DND-41 (cell line): ENCODE measurements around the gene NYAP2.

Source experiments
- ATAC-seq: fragments of 200-7000 bp; cut with Tn5 transposase; 3 replicates; pipeline ENCODE4 v1.9.1; 2021; ENCODE audit warnings: low read depth; ENCODE audit not compliant: insufficient read depth
- DNase-seq: peaks from one replicate; pipeline ENCODE4 v3.0.0-alpha.2; 2020
- H2AFZ ChIP-seq: 2 replicates; pipeline ENCODE4 v1.6.0; 2012; ENCODE audit warnings: low read depth, low read length
- H3K27ac ChIP-seq: 2 replicates; pipeline ENCODE4 v1.5.1; 2012; ENCODE audit warnings: low read length, inconsistent platforms
- H3K27me3 ChIP-seq: fragments of 200-600 bp; sonication (generic); 2 replicates; pipeline ENCODE4 v1.6.0; 2012; ENCODE audit warnings: low read length, mild to moderate bottlenecking, inconsistent platforms; ENCODE audit not compliant: insufficient read depth, poor library complexity
- H3K36me3 ChIP-seq: 2 replicates; pipeline ENCODE4 v1.5.1; 2012; ENCODE audit warnings: low read length, inconsistent platforms; ENCODE audit not compliant: insufficient read depth
- H3K4me1 ChIP-seq: 2 replicates; pipeline ENCODE4 v1.5.1; 2012; ENCODE audit warnings: mild to moderate bottlenecking, low read length; ENCODE audit not compliant: insufficient read depth
- H3K4me2 ChIP-seq: 2 replicates; pipeline ENCODE4 v1.6.0; 2012; ENCODE audit warnings: mild to moderate bottlenecking, moderate library complexity, low read length, inconsistent platforms; ENCODE audit not compliant: insufficient read depth
- H3K4me3 ChIP-seq, 2 experiments: fragments of 200-600 bp in 1 of 2; shearing (Covaris generic) in 1 of 2; 2 replicates each; pipeline ENCODE4 v1.5.1; 2012 to 2016; ENCODE audit warnings: inconsistent platforms in 2 of 2, low read length in 2 of 2, mild to moderate bottlenecking in 2 of 2, low read depth in 1 of 2, moderate library complexity in 1 of 2
- H3K79me2 ChIP-seq: 2 replicates; pipeline ENCODE4 v1.6.0; 2012; ENCODE audit warnings: low read length, inconsistent platforms; ENCODE audit not compliant: insufficient read depth
- H3K9ac ChIP-seq: 2 replicates; pipeline ENCODE4 v1.6.0; 2012; ENCODE audit warnings: low read depth, mild to moderate bottlenecking, inconsistent platforms, low read length, moderate library complexity
- H3K9me3 ChIP-seq: 2 replicates; pipeline ENCODE4 v1.5.1; 2012; ENCODE audit warnings: low read length, moderate library complexity, mild to moderate bottlenecking, inconsistent platforms; ENCODE audit not compliant: insufficient read depth, severe bottlenecking
- H4K20me1 ChIP-seq: 2 replicates; pipeline ENCODE4 v1.6.0; 2012; ENCODE audit warnings: low read length; ENCODE audit not compliant: insufficient read depth
- CTCF ChIP-seq: IDR thresholded peaks from 2 replicates; pipeline ENCODE4 v1.5.1; 2012; ENCODE audit warnings: borderline replicate concordance, low read length, moderate library complexity, mild to moderate bottlenecking; ENCODE audit not compliant: poor library complexity, severe bottlenecking; ENCODE audit errors: extremely low read depth
- EZH2 ChIP-seq: IDR thresholded peaks from 3 replicates; pipeline ENCODE4 v1.6.1; 2012; ENCODE audit warnings: borderline replicate concordance, low read depth, mild to moderate bottlenecking, moderate library complexity, low read length, inconsistent platforms; ENCODE audit not compliant: severe bottlenecking

Gene NYAP2

GRCh38 chr2:225612636-225613035 lies 213.1 kb downstream of the NYAP2 start:
- no peak overlapping the region for H3K4me2 ChIP-seq
- no peaks in the 10 kb centered on the region for H3K4me1 ChIP-seq
- H3K9ac ChIP-seq: no peak overlapping the region
- no peak overlapping the region for H3K27ac ChIP-seq
- H3K9me3 ChIP-seq: no peaks in the 10 kb centered on the region
- no peaks in the 10 kb centered on the region for H3K27me3 ChIP-seq
- no peaks in the 10 kb centered on the region for H3K36me3 ChIP-seq
- H3K4me3 ChIP-seq: no peak overlapping the region
- no peak overlapping the region for H2AFZ ChIP-seq
- H3K79me2 ChIP-seq: no peaks in the 10 kb centered on the region
- TF ChIP-seq EZH2: no peak
- TF ChIP-seq CTCF: no peak
- no peak for ATAC-seq
- H4K20me1 ChIP-seq: no peaks in the 10 kb centered on the region
- DNase-seq: no peak

- no peak for ATAC-seq
- no peak overlapping the region for H3K9ac ChIP-seq
- TF ChIP-seq EZH2 (no peak), CTCF (no peak)
- no peak overlapping the region for H2AFZ ChIP-seq
- H4K20me1 ChIP-seq: no peaks in the 10 kb centered on the region
- no peak overlapping the region for H3K27ac ChIP-seq
- H3K4me3 ChIP-seq: no peak overlapping the region
- no peaks in the 10 kb centered on the region for H3K9me3 ChIP-seq
- H3K79me2 ChIP-seq: no peaks in the 10 kb centered on the region
- H3K27me3 ChIP-seq: no peaks in the 10 kb centered on the region
- no peak overlapping the region for H3K4me2 ChIP-seq
- H3K36me3 ChIP-seq: no peaks in the 10 kb centered on the region
- no peaks in the 10 kb centered on the region for H3K4me1 ChIP-seq
- DNase-seq: no peak
Measured at GRCh38 chr2:225614915-225615314, 215.4 kb downstream of the NYAP2 start.

- Histone ChIP-seq H2AFZ (no peak overlapping the region), H3K9ac (no peak overlapping the region), H3K4me3 (no peak overlapping the region), H3K27ac (no peak overlapping the region), H3K27me3 (no peaks in the 10 kb centered on the region), H3K4me2 (no peak overlapping the region), H3K4me1 (no peaks in the 10 kb centered on the region), H4K20me1 (no peaks in the 10 kb centered on the region), H3K9me3 (no peaks in the 10 kb centered on the region), H3K79me2 (no peaks in the 10 kb centered on the region), H3K36me3 (no peaks in the 10 kb centered on the region)
- no peak for ATAC-seq
- DNase-seq: no peak
- TF ChIP-seq CTCF: no peak
- TF ChIP-seq EZH2: no peak
Measured at GRCh38 chr2:225615514-225615913, 216.0 kb downstream of the NYAP2 start.

GRCh38 chr2:225616372-225616771 lies 216.9 kb downstream of the NYAP2 start:
- Histone ChIP-seq H4K20me1 (no peaks in the 10 kb centered on the region), H3K9me3 (no peaks in the 10 kb centered on the region), H3K27ac (no peak overlapping the region), H3K9ac (no peak overlapping the region), H2AFZ (no peak overlapping the region), H3K4me2 (no peak overlapping the region), H3K79me2 (no peaks in the 10 kb centered on the region), H3K4me1 (no peaks in the 10 kb centered on the region), H3K27me3 (no peaks in the 10 kb centered on the region), H3K36me3 (no peaks in the 10 kb centered on the region), H3K4me3 (no peak overlapping the region)
- no peak for DNase-seq
- TF ChIP-seq EZH2 (no peak), CTCF (no peak)
- no peak for ATAC-seq
